Activated gamma-delta T cell treated with Interleukin-2 at 50 U/mL for 16 hours (primary cell): ENCODE data around the gene SARNP.

ENCODE experiments used
- DNase-seq: peaks from one replicate; pipeline ENCODE4 v3.0.0-alpha.2; 2020

SARNP gene

GRCh38 chr12:55721601-55722213 is 95.8 kb downstream of the SARNP start:
- DNase-seq = no peak

- DNase-seq = no peak
Observed at GRCh38 chr12:55720894-55721444, 96.6 kb downstream of the SARNP start.

- DNase-seq = no peak
Observed at GRCh38 chr12:55720071-55720564, 97.4 kb downstream of the SARNP start, which contains the start of gene RDH5. Gene RDH5 (plus strand): TSS chr12:55720393. CDS start chr12:55721185, 792 bp downstream.

- DNase-seq = no peak
Observed at GRCh38 chr12:55719371-55719770, 98.2 kb downstream of the SARNP start.

- no peak for DNase-seq
Observed at GRCh38 chr12:55718624-55719275, 98.8 kb downstream of the SARNP start.

- DNase-seq = no peak
Observed at GRCh38 chr12:55718015-55718414, 99.5 kb downstream of the SARNP start.

GRCh38 chr12:55717011-55718007 is 100.2 kb downstream of the SARNP start:
- DNase-seq = no peak

GRCh38 chr12:55716582-55716957 is 101.0 kb downstream of the SARNP start:
- DNase-seq = no peak

- peak; percentile 91 for DNase-seq
Observed at GRCh38 chr12:55715833-55716581, 101.5 kb downstream of the SARNP start, which contains the start of gene BLOC1S1. Gene BLOC1S1 (plus strand): TSS chr12:55716046. CDS start chr12:55716052, 6 bp downstream.

GRCh38 chr12:55715169-55715764 is 102.3 kb downstream of the SARNP start:
- DNase-seq = no peak

- DNase-seq = no peak
Observed at GRCh38 chr12:55713721-55714120, 103.8 kb downstream of the SARNP start.

- DNase-seq = no peak
Observed at GRCh38 chr12:55712700-55713415, 104.7 kb downstream of the SARNP start.

GRCh38 chr12:55711786-55712553 is 105.6 kb downstream of the SARNP start:
- DNase-seq = no peak

GRCh38 chr12:55708695-55709233 is 108.8 kb downstream of the SARNP start:
- no peak for DNase-seq

- peak; percentile 45 for DNase-seq
Observed at GRCh38 chr12:55707841-55708694, 109.5 kb downstream of the SARNP start, which contains the start of gene ITGA7. Gene ITGA7 (minus strand): TSS chr12:55707904. CDS start chr12:55707682, 222 bp downstream.
